Calu3 (cell line): Measurements from ENCODE around the gene LFNG. TPM values are rescaled to one million over a fixed set of nuclear protein-coding genes. Genes with fewer than 3 reads are reported as not detected.

Source experiments
- BruUV-seq: library from RNA; stranded (reverse); fragments of 400-500 nt; replicated peaks from 2 replicates; lab custom pipeline; 2021; lab: Mats Ljungman, UMichigan
- CTCF ChIA-PET: fragments of 300-600 bp; sonication (Branson Sonifier 250); formaldehyde crosslinking; loops from one replicate; lab custom pipeline; 2022; ENCODE audit warnings: antibody characterized with exemption; lab: Charles Lee
- DNase-seq: peaks from one replicate; pipeline ENCODE4 v3.0.0; 2022
- H3K27ac Mint-ChIP-seq: one replicate; pipeline ENCODE4 v1.8.0; 2022; ENCODE audit warnings: mixed read lengths; ENCODE audit not compliant: unreplicated experiment
- H3K27me3 Mint-ChIP-seq: one replicate; pipeline ENCODE4 v1.8.0; 2022; ENCODE audit warnings: mixed read lengths; ENCODE audit not compliant: unreplicated experiment
- H3K36me3 Mint-ChIP-seq: one replicate; pipeline ENCODE4 v1.8.0; 2022; ENCODE audit warnings: mild to moderate bottlenecking, moderate library complexity, mixed read lengths; ENCODE audit not compliant: insufficient read depth, unreplicated experiment
- H3K4me1 Mint-ChIP-seq: one replicate; pipeline ENCODE4 v1.8.0; 2022; ENCODE audit warnings: mild to moderate bottlenecking, low read depth, mixed read lengths; ENCODE audit not compliant: unreplicated experiment
- H3K4me3 Mint-ChIP-seq: one replicate; pipeline ENCODE4 v1.8.0; 2022; ENCODE audit warnings: mild to moderate bottlenecking, low read depth, moderate library complexity, mixed read lengths; ENCODE audit not compliant: unreplicated experiment
- H3K9me3 Mint-ChIP-seq: one replicate; pipeline ENCODE4 v1.8.0; 2022; ENCODE audit warnings: low read depth, mixed read lengths; ENCODE audit not compliant: unreplicated experiment
- CTCF ChIP-seq: fragments of 200-600 bp; IDR thresholded peaks from one replicate; pipeline ENCODE4 v1.8.0; 2022; ENCODE audit warnings: antibody characterized with exemption; ENCODE audit not compliant: unreplicated experiment
- intact Hi-C: fragments of 100-400 bp; cut with micrococcal nuclease; formaldehyde crosslinking; loops from one replicate; pipeline ENCODE4 v1.10.0; 2022; ENCODE audit not compliant: unreplicated experiment
- total RNA-seq: library from RNA; stranded (reverse); gene quantifications from 2 replicates; pipeline ENCODE4 v1.2.3, GENCODE V29; 2022

The LFNG gene
- total RNA-seq, 1 experiment from 2014 or later, result 59.1 TPM

- no peak for DNase-seq
- intact Hi-C loops, result loop anchor here (5.0 kb wide), 2 partner anchors 47 to 82 kb away; partner anchors contain the start of genes BRAT1 and IQCE
- Mint-ChIP-seq H3K9me3 (no peaks in the 10 kb centered on the region), H3K27me3 (peaks cover 39% of the 10 kb centered on the region), H3K36me3 (no peaks in the 10 kb centered on the region), H3K27ac (no peak overlapping the region), H3K4me1 (peaks cover 19% of the 10 kb centered on the region), H3K4me3 (no peak overlapping the region)
- BruUV-seq, result no TSS peak
- CTCF ChIA-PET, result interaction anchor here (0.6 to 1.0 kb wide), 3 partner anchors 8 to 85 kb away, joined by 3 to 6 read pairs (median 3); no protein-coding TSS in a partner anchor
- peak; percentile 55 for TF ChIP-seq CTCF
These were observed 44.5 kb upstream of the LFNG start for GRCh38 chr7:2474813-2475677.

- peaks cover 14% of the 10 kb centered on the region for H3K4me1 Mint-ChIP-seq
These were observed 43.9 kb upstream of the LFNG start for GRCh38 chr7:2475678-2476015.

GRCh38 chr7:2476298-2476697 lies 43.3 kb upstream of the LFNG start, which contains the start of gene GRIFIN:
Gene GRIFIN, minus strand, starts transcription at chr7:2476398. Its CDS starts 15 bp downstream, at chr7:2476383.
- H3K9me3 Mint-ChIP-seq, result no peaks in the 10 kb centered on the region
- no peak for DNase-seq
- no peaks in the 10 kb centered on the region for H3K36me3 Mint-ChIP-seq
- H3K4me1 Mint-ChIP-seq, result peaks cover 10% of the 10 kb centered on the region
- no TSS peak for BruUV-seq
- TF ChIP-seq CTCF, result no peak
- no peak within 1 kb of the TSS for H3K27ac Mint-ChIP-seq
- H3K27me3 Mint-ChIP-seq, result peaks cover 40% of the 10 kb centered on the region
- no peak within 1 kb of the TSS for H3K4me3 Mint-ChIP-seq
- intact Hi-C loops, result loop anchor here (5.0 kb wide), 2 partner anchors 46 to 81 kb away; partner anchors contain the start of genes BRAT1 and IQCE
- CTCF ChIA-PET, result interaction anchor here (0.9 kb wide), 1 partner anchor 13 kb away, joined by 10 read pairs; no protein-coding TSS in a partner anchor

More at GRCh38 chr7:2475678-2476015, 43.9 kb upstream of the LFNG start:
- peaks cover 39% of the 10 kb centered on the region for H3K27me3 Mint-ChIP-seq
- no peaks in the 10 kb centered on the region for H3K9me3 Mint-ChIP-seq
- no peak for TF ChIP-seq CTCF
- intact Hi-C loops, result loop anchor here (5.0 kb wide), 2 partner anchors 47 to 82 kb away; partner anchors contain the start of genes BRAT1 and IQCE
- CTCF ChIA-PET, result interaction anchor here (0.6 to 0.9 kb wide), 2 partner anchors 8 to 12 kb away, joined by 6 to 10 read pairs; no protein-coding TSS in a partner anchor
- H3K27ac Mint-ChIP-seq, result no peak overlapping the region
- DNase-seq, result no peak
- H3K36me3 Mint-ChIP-seq, result no peaks in the 10 kb centered on the region
- no TSS peak for BruUV-seq
- H3K4me3 Mint-ChIP-seq, result no peak overlapping the region

- BruUV-seq, result no TSS peak
- no peak for TF ChIP-seq CTCF
- Mint-ChIP-seq H3K36me3 (no peaks in the 10 kb centered on the region), H3K4me3 (no peak overlapping the region), H3K9me3 (no peaks in the 10 kb centered on the region), H3K27ac (no peak overlapping the region), H3K27me3 (peaks cover 44% of the 10 kb centered on the region), H3K4me1 (peaks cover 10% of the 10 kb centered on the region)
- DNase-seq, result no peak
- CTCF ChIA-PET, result no interaction called here
- intact Hi-C loops, result loop anchor here (5.0 kb wide), 2 partner anchors 45 to 80 kb away; partner anchors contain the start of genes BRAT1 and IQCE
These were observed 42.7 kb upstream of the LFNG start for GRCh38 chr7:2476776-2477446.
